ENCODE measurements around the gene RNF224.

RNF224 gene

DNA sequence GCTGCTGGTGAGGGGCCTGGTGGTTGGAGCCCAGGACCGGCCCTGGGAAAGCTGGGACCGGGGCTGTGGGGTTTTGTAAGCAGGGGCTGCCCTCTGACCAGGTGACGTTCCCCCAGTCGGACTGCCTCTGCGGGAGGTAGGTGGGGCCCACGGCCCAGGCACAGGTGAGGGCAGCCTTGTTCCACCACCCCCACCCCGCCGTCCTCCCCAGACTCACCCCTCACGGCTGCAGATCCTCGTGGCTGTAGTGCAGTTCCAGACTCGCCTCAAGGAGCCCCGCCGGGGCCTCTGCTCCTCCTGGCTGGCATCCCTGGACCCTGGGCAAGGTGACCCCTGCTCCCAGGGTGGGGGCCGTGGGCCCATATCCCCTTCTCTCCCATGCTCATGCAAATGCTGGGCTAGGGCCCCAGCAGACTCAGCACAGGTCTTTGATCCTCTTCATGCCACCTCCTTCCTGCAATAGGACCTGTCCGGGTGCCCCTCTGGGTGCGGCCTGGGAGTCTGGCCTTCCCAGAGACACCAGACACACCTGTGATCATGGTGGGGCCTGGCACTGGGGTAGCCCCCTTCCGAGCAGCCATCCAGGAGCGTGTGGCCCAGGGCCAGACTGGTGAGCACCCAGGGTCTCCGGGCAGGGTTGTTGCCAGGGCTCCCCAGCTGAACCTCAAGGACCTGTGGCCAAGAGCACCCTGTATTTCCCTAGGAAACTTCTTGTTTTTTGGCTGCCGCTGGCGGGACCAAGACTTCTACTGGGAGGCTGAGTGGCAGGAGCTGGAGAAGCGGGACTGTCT, 11.9 kb upstream of the RNF224 start:
- no peak for DNase-seq (ENCODE audit: low spot score)

DNA sequence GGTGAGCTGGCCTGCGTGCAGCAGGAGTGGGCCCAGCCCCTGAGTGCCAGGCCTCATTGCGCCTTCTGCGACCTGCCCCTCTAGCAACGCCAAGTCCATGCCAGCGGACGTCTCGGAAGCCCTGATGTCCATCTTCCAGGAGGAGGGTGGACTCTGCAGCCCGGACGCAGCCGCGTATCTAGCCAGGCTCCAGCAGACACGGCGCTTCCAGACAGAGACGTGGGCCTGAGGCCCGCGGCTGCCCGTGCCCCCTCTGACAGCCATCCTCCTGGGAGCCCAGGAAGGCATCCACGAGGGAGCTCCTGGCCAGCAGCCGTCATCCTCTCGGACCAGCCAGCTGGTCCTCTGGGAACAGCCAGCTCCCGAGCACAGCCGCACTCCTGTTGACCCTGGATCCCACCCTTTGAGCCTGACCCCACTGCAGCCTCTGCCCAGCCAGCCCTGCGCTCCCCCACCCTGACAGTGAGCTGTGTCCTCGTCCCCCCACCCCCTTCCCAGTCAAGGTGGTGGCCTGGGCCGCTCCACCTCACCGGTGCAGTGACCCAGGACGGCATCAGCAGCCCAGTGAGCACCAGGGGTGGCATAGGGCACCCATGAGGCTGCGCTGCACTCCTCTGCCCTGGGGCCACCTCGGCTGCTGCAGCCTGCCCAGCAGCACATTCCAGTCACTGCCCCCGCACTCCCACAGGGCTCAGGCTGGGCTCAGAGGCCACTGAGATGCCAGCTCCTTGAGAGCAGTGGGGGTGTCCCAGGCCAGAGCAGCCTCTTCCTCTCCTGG, 10.9 kb upstream of the RNF224 start:
- no peak for DNase-seq (ENCODE audit: low spot score)

DNA sequence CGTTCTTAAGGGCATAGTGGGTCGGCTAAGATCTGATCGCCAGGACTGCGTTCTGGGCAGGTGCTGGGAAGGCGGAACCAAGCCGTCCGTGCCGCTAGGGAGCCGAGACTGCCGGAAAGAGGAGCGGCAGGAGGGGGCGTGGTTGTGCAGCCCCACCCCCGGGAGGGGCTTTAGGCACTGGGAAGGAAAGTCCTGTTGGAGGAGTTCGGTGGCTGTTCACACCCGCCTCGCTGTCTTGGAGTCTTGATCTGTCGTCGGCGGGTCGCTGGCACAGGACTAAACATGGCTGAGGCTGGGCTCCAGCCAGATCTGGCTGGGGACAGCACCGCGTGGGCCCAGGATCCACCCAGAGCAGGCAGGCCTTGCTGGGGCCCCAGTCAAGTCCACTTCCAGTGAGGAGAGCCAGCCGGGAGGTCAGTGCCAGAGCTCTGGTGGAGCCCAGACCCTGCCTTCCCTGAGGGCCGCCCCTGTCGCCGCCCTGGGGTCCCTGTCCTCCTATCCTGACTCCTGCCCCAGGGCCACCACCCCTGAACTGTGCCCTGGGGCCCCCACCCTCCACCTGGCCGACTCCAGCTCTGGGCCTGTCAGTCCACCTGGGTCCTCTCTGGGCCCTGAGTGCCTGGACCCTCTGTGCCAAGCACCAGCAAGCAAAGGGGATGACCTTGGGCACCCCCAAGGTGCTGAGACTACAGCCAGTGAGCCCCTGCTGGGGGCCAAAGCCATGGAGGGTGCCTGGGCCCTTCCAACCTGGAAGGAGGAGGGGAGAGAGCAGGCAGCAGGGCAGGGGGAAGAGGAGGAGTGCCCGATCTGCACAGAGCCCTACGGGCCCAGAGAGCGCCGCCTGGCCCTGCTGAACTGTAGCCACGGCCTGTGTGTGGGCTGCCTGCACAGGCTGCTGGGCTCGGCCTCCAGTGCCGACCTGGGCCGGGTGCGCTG, 9.8 kb upstream of the RNF224 start:
- no peak for DNase-seq (ENCODE audit: low spot score)

DNA sequence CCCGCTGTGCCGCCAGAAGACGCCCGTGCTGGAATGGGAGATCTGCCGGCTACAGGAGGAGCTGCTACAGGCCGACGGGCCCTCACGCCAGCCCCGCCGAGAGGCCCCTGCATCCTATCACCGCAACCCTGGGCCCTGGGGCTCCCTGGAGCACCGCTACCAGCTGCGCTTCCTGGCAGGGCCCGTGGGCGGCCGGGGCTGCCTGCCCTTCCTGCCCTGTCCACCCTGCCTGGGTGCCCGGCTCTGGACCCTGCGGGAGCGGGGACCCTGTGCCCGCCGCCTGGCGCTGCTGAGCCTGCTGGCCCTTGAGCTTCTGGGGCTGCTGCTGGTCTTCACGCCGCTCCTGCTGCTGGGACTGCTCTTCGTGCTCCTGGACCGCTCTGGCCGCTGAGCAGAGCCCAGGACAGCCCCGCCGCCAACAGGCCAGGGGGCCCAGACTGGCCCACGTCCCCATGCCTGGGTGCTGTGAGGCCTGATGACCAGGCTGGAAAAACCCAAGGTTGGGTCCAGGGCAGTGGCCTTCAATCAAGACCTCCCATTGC, 9.0 kb upstream of the RNF224 start:
- DNase-seq (ENCODE audit: low spot score), result no peak

DNA sequence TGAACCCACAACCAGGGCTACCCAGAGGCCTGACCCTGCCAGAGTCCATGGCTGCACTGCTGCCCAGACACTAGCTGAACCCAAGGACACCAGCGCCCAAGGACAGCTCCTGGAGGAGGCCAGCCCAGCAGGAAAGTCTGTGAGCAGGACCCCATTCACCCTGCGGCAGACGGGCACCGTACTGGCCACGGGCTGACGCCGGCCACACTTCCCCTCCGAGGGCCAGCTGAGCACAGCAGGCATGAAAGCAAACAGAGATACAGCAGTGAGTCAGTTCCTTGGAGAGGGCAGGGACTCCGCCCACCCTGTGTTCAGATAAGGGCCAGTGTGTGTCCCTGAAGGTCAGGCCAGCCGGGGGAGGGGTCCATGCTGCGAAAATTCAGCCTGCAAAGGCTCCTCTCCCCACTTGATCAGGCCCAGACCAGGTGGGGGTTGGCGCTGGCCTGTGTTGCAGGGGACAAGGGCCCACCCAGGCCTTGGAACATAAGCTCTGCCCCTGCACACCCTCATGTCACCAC, 8.5 kb upstream of the RNF224 start:
- DNase-seq (ENCODE audit: low spot score), result peak; percentile 80

DNA sequence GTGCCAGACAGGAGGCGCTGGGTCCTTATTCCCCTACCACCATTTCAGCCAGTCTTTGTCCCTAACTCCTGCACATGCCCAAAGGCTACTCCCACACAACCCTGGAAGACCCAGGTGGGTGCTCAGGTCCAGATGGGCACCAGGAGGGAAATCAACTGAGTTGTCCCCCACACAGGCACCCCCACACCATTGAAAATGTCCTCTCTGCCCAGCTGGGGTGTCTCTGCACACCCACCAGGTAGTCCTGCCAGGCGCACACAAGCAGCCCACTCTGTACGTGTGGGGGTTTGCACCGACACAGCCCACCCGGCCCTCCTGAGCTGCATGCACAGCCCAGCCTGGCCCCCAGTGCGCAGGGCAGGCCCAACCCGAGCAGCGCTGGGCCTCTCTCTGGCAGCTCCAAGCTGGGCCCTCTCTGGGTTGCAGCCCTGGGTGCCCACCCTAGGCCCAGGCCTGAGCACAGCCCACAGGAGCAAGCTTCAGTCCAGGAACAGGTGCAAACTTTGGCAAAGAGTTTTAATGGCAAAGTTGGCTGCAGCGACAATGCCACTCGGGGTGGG, 7.5 kb upstream of the RNF224 start:
- DNase-seq (ENCODE audit: low spot score), result no peak

DNA sequence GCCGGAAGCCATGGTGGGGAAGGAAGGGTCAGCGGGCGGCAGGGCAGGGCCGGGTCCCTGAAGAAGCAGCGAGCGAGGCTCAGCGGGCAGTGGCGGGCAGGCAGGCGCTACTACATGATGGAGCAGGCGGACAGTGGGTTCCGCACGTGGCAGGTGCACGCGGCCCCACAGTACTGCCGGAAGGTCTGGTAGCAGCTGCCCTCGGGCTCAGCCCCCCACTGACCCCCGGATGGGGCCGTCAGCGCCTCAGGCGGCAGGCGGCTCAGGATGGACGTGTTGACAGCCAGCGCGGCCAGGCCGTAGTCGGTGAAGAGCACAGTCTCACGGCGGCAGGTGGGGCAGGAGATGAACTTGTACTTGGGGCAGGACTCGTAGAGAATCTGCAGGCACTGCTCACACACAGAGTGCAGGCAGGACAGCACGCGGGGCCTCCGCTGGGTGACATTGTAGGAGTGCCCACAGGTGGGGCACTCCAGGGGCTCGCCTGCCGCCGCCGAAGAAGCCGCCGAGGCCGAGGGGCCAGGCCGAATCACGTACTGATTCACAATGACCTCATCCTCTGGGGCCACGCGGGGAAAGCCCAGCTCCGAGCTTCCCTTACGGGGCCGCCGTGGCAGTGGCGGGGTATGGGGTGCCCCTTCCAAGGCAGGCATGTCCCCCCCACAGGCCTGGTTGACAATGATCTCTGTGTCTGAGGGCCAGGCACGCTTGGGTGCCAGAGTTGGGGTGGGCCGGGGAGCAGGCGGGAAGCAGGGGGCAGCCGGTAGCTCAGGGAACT, 6.8 kb upstream of the RNF224 start:
- DNase-seq (ENCODE audit: low spot score), result no peak

DNA sequence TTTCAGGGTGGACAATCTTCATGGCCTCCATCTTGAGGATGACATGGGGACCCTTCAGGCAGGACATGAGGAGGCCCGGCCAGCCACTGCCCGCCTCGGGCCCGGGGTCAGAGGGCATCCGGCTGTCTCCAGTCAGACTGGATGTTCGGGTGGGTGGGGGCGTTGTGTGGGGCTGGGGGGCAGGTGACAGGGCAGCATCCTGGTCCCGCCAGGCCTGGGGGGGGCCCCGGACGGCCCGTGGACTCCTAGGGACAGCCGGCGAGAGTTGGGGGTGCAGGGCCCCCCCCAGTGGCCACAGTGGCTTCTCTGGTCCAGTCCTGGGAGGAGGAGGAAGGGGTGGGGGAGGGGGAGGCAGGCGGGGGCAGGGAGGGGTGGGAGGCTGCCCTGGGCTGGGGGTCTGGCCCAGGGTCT, 6.2 kb upstream of the RNF224 start:
- no peak for DNase-seq (ENCODE audit: low spot score)

DNA sequence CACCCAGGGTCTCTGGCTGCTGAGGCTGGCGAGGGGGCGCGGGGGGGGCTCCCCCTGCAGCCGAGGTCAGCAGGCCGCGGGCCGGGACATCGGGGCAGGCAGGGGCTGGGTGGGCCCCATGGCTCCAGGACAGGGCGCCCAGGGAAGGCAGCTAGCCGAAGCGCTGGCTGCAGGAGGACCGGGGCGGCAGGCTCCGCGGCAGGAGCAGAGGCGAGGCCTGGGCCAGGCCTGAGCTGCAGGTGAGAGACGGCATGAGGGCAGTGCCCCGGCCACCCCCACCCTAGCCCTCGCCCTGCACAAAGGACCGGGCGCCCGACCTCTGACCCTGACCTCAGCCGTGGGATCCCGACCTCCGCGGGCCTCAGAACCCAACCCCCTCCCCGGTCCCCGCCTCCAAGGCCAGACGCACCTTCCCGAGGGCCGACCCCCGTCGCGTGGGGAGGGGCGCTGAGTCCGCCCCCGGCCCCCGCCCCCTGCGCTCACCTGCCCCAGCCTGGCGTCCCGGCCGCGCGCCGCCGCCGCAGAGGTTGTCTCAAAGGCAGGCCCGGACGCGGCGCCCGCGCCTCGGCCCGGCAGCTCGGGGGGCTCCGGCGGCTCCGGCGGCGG, 5.7 kb upstream of the RNF224 start:
- peak; percentile 68 for DNase-seq (ENCODE audit: low spot score)

DNA sequence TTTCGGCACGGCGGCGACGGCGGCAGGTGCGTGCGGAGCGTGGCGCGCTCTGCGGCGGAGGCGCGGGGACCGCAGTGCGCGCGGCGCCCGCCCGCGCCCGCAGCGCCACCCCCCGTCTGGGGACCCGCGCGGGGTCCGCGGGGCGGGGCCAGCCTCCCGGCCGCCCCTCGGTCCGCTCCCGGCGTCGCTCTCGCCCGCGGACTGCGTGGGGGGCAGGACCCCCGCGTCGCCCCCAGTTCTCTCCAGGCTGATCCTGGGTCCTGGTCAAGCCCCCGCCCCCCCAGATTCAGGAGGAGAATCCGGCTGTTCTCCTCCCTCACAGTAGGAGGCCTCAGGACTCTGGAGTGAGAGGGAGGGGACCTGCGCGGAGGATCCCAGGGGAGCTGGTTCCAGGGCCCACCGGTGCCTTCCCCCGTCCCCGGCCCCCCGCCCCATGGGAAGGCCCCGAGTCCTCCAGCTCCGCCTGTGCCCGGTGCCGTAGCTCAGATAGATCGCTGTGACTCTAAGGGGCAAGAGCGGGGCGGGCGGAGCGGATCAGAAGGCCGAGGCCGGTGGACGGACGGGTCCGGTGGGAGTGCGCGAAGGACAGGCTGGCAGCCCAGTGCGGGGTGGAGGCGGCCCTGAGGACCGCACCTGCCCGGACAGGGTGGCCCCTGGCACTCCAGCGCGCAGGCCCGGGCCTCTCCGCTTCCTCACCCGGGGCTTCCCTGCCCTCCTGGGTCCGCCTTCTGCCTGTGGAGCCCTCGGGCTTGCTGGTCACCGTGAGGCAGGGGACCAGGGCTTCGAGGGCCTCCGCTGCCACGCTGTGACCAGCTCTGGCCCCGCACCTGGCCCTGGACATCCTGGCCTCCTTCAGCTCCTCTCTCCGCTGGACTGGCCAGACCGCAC, 4.9 kb upstream of the RNF224 start, which contains the start of gene RNF208:
Gene RNF208 (minus strand): TSS at position 51 of the 888 bp plus-strand sequence. CDS start 1,028 bp downstream, outside the sequence.
- peak; percentile 62 for DNase-seq (ENCODE audit: low spot score)

DNA sequence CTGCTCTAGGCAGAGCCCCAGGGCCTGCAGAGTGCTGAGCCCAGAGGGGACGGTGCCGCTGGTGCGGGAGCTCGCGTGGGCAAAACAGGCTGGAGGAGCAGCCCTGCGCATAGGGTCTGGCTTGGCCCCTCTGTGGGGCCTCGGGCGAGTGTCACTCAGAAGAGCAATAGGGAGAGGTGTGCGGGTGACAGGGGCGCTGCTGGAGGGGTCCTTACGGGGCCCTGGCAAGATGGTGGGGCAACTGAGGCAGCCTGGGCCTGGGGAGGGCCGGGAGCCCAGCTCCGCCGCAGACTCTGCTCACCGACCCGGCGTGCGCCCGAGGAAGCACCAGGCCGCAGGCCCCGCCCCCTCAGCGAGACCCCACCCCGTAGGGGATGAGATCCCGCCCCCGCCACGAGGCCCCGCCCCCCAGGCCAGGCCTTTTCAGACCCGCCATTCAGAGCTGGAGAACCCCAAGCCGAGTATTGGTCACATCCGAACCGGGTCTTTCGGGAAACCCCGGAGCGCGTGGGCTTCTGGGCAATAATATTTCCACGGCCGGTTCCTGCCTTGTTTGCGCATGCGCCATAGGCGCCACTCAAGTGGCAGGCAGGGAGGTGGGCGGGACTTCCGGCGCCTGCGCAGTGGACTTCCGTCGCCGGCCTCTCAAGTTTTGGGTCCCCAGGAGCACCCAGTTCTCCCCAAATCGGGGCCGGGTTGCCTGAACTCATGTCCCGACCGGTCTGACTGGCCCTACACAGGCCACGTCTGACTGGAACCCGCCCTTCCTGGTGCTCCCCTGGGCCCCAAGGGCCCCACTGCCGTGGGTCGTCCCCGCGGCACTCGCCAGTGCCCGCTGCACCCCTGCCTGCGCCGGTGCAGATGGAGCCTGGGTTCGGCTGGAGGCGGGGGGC, 4.0 kb upstream of the RNF224 start:
- DNase-seq (ENCODE audit: low spot score), result peak; percentile 99

DNA sequence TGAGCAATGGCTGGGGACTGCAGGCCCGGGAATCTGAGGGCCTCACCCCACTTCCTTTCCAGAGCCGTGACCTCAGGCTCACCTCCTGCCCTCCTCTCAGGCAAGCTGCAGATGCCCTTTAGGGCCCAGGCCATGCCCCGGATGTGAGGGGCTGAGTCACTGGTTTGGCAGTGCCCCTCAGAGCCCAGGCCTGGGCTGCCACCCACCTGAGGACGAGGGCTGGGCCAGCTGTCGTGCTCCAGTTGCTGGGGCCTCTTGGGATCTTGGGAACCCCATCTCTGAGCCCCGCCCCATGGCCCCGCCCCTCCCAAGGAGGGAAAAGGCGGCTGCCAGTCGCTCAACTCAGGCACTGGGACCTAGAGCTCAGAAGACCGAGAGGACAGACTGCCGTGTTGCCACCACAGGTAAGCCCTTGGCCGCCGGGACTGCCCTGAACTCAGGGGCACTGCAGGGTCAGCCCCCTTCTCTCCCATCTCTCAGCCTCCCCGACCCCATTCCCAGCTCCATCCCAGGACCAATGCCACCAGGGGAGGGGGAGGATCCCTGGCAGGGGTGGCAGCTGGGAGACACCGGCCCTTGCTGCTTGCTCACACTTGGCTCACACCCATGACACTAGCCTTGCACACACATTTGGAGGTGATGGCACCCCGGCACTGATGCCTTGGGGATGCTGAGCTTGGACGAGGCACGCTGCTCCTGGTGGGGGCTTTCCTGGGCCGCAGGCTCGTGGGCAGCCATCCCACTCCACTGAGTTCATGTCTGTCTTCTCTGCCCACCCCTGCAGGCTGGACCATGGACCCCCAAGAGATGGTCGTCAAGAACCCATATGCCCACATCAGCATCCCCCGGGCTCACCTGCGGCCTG, 2.2 kb upstream of the RNF224 start, which contains the start of gene CYSRT1:
Gene CYSRT1 (plus strand): TSS at position 345 of the 865 bp plus-strand sequence. CDS start 448 bp downstream, at position 793.
- DNase-seq (ENCODE audit: low spot score), result no peak

DNA sequence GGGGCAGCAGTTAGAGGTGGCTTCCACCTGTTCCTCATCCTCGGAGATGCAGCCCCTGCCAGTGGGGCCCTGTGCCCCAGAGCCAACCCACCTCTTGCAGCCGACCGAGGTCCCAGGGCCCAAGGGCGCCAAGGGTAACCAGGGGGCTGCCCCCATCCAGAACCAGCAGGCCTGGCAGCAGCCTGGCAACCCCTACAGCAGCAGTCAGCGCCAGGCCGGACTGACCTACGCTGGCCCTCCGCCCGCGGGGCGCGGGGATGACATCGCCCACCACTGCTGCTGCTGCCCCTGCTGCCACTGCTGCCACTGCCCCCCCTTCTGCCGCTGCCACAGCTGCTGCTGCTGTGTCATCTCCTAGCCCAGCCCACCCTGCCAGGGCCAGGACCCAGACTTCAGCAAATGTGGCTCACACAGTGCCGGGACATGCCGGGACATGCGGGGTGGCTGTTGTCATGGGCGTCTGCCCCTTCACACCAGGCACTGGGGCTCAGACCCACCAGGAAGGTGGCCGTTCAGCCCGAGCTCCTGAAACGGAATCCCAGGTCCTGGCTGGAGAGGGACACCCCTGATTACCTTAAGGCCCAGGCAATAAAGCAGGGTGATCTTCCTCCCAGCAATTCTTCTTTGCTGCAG, 1.5 kb upstream of the RNF224 start:
- no peak for DNase-seq (ENCODE audit: low spot score)

DNA sequence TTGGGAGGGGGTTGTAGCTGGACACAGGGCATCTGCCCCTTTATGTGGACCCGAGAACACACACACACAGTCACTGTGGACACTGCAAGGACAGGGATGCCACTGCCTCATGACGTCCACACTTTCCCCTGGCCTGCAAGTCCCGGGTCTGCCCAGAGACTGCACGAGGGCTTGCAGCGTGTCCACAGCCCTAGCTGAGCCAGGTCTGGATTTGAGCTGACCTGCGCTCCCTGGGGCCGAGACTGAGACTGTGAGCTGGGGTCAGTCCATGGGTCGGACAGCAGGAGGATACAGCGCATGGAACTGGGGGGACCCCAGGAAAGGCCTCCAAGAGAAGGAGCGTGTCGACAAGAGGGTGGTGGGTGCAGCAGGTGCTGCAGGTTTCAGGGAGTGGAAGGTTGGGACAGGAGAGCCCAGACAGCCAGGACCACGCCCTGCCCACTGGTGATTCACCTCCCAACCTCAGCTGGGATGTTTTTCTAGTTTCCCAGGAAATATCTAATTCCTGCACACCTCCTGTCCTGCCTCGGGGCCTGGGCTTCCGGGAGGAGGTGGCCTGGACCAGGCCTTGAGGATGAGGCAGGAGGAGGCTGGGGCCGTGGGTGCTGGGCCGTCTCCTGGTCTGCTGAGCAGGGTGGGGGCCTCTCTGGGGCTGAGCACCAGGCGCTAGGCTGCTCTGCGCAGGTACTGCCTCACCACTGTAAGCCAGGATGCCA, 806 bp upstream of the RNF224 start:
- DNase-seq (ENCODE audit: low spot score), result no peak

DNA sequence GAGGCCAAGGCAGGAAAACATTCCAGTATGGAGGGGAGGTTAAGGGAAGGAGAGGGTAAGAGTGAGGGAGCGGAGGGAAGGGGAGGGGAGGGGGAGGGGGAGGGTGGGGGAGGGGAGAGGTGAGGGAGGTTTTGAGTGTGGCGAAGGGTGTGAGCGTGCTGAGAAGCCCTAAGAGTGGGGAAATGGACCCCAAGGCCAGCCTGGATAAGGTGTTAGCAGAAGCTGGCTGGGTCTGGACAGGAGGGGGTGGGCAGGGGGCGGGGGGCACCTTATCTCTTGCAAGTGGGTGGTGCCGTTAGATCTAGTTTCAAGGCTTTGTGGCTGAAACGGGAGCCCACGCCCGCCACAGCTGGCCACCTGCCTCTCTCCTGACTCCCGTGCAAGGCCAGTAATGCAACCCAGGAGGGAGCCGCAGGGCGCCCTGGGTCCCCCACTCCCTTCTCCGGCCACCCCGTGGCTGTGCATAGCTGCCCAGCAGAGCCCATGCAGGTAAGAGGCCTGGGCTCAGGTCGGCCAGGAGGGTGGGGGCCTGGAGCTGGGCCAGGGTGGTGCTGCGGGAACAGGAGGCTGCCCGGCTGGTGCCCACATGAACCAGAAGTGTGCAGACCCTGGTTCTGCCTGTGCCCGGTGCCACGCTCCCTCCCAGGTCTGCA, 677 bp downstream of the RNF224 start:
- no peak for DNase-seq (ENCODE audit: low spot score)

All from HuH-7 (cell line).